GM12874 (cell line): ENCODE measurements around the gene TMEM38A.

Experiments used
- CTCF ChIP-seq: IDR thresholded peaks from 2 replicates; pipeline ENCODE4 v1.5.1; 2011; ENCODE audit warnings: low read depth, mild to moderate bottlenecking, control low read depth, low read length, moderate library complexity; ENCODE audit not compliant: insufficient read depth

Gene TMEM38A

GRCh38 chr19:16715611-16716010, 54.7 kb downstream of the TMEM38A start:
- no peak for TF ChIP-seq CTCF

- no peak for TF ChIP-seq CTCF
These were observed 60.1 kb downstream of the TMEM38A start for GRCh38 chr19:16721051-16721450.

GRCh38 chr19:16722591-16722990, 61.7 kb downstream of the TMEM38A start:
- no peak for TF ChIP-seq CTCF

GRCh38 chr19:16726916-16727315, 66.0 kb downstream of the TMEM38A start:
- no peak for TF ChIP-seq CTCF

GRCh38 chr19:16736709-16737108, 75.8 kb downstream of the TMEM38A start:
- no peak for TF ChIP-seq CTCF

GRCh38 chr19:16737911-16738310, 77.0 kb downstream of the TMEM38A start:
- TF ChIP-seq CTCF: no peak

- no peak for TF ChIP-seq CTCF
These were observed 78.6 kb downstream of the TMEM38A start for GRCh38 chr19:16739546-16739945.
